PFSK-1 (cell line): Measurements from ENCODE around the gene TCF7L1.

ENCODE experiments used
- FOXP2 ChIP-seq: optimal IDR thresholded peaks from 2 replicates; pipeline ENCODE3; 2011; ENCODE audit warnings: borderline replicate concordance, control low read depth, inconsistent platforms; ENCODE audit not compliant: insufficient read depth; ENCODE audit errors: extremely low read length, extremely low read depth
- POLR2AphosphoS5 ChIP-seq: IDR thresholded peaks from 2 replicates; pipeline ENCODE4 v1.6.1; 2012; ENCODE audit warnings: low read depth, mild to moderate bottlenecking, control low read depth, low read length, moderate library complexity
- REST ChIP-seq, 2 experiments: IDR thresholded peaks; 2 replicates each; pipeline versions ENCODE4 v1.6.1 to v1.8.0; 2011 to 2012; ENCODE audit warnings: low read depth in 2 of 2, low read length in 2 of 2, control low read depth in 1 of 2, inconsistent platforms in 1 of 2, mild to moderate bottlenecking in 1 of 2, moderate library complexity in 1 of 2; ENCODE audit not compliant: insufficient read depth in 1 of 2
- SIN3A ChIP-seq: IDR thresholded peaks from 2 replicates; pipeline ENCODE4 v1.6.1; 2012; ENCODE audit warnings: mild to moderate bottlenecking, low read length, moderate library complexity, borderline replicate concordance; ENCODE audit not compliant: insufficient read depth
- TAF1 ChIP-seq: IDR thresholded peaks from 2 replicates; pipeline ENCODE4 v1.6.1; 2012; ENCODE audit warnings: low read length, control low read depth, borderline replicate concordance; ENCODE audit not compliant: insufficient read depth

The TCF7L1 gene

DNA sequence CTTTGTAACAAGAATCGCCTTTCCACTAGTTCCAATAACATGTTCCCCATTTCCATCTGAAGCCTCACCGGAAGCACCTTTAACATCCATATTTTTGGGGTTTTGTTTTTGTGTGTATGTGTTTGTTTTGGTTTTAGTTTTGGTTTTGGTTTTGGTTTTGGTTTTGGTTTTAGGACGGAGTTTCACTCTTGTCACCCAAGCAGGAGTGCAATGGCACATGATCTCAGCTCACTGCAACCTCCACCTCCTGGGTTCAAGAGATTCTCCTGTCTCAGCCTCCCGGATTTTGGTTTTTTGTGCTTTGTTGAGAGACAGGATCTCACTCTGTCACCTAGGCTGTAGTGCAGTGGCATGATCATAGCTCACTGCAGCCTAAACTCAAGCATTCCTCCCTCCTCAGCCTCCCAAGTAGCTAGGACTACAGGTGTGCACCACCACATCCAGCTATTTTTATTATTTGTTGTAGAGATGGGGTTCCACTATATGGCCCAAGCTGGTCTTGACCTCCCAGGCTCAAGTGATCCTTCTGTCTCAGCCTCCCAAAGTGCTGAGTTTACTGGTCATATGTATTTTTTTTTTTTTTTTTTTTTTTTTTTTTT, 158.3 kb downstream of the TCF7L1 start:
- TF ChIP-seq REST (IDR thresholded peaks at IDR 0.05; ENCODE audit: insufficient read depth in 1 of 2, low read depth in 2 of 2, low read length in 2 of 2): no peak

DNA sequence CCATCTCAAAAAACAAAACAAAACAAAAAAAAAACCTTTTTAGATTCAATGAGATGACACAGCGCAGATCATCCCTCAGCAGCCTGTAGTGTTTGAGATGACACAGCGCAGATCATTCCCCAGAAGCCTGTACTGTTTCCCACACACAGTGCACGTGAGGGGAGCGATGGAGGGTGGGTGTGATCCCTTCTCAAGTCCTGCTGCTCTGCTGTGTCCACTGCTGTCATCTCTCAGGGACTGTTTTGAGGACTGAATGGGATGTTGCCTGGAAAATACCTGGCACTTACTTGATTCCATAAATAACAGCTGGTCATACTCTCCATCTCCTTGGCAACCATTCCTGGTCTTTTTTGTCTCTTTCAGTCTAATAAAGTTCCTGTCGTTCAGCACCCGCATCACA, 168.9 kb downstream of the TCF7L1 start:
- TF ChIP-seq REST (IDR thresholded peaks at IDR 0.05; ENCODE audit: insufficient read depth in 1 of 2, low read depth in 2 of 2, low read length in 2 of 2): no peak

GRCh38 chr2:85303780-85304531, 170.8 kb downstream of the TCF7L1 start:
- TF ChIP-seq TAF1 (no peak), REST (IDR thresholded peaks at IDR 0.05; ENCODE audit: insufficient read depth in 1 of 2, low read depth in 2 of 2, low read length in 2 of 2) (no peak), FOXP2 (no peak), SIN3A (no peak), POLR2AphosphoS5 (no peak)

GRCh38 chr2:85307527-85307897, 174.3 kb downstream of the TCF7L1 start:
- TF ChIP-seq TAF1: no peak
- no peak for TF ChIP-seq FOXP2
- TF ChIP-seq POLR2AphosphoS5: no peak

- TF ChIP-seq SIN3A (no peak), FOXP2 (no peak), TAF1 (no peak), REST (IDR thresholded peaks at IDR 0.05; ENCODE audit: insufficient read depth in 1 of 2, low read depth in 2 of 2, low read length in 2 of 2) (no peak), POLR2AphosphoS5 (no peak)
These were observed 175.0 kb downstream of the TCF7L1 start for GRCh38 chr2:85308201-85308600.
